DMS153 treated with DMSO at 0.1 percent for 48 hours (cell line): Measurements from ENCODE around the gene PSMD9.

Experiments
- DNase-seq: peaks from one replicate; lab custom pipeline; 2025; ENCODE audit not compliant: unreplicated experiment; lab: John Stamatoyannopoulos, UW

The PSMD9 gene

DNA sequence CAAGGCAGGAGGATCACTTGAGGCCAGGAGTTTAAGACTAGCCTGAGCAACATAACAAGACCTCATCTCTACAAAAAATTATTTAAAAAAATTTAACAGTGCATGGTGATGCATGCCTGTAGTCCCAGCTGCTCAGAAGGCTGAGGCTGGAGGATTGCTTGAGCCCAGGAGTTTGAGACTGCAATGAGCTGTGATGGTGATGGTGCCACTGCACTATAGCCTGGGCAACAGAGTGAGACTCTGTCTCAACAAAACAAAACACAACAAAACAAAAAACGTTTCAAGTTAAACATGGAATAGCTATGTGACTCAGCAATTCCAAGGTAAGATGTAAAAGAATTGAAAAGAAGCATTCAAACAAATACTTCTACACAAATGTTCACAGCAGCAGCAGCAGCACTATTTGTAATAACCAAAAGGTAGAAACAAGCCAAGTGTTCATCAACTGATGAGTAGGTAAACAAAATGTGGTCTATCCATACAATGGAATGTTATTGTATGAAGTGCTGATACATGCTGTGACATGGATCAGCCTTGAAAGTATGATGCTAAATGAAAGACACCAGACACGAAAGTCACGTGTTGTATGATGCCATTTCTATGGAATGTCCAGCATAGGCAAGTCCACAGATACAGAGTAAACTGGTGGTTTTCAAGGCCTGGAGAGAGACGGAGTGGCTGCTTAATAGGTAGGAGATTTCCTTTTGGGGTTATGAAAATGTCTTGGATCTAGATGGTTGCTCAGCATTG is 61.2 kb downstream of the PSMD9 start:
- no peak for DNase-seq

DNA sequence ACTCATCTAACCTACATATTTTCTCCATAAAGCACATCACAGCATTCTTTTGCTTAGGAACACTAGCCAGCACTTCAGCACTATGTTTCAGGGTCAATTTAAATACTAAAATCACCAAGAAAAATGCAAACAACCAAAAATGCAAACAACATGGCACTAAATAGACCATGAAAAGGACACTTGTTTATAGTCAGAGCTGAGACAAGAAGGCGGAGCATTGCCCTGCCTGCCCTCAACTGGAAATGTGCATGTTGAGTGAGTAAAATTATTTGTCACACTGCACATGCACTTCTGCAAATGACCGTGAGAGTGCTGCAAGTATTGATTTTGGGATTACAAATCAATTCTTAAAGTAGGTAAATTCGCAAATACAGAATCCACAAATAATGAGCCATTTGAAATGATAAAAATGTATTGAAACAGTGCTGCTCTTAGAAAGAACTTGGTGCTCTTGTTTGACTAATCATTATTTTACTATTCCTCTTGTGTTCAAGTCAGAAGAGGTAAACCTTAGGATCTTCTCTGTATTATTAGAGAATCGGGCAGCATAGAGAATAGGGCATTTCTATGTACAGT is 64.6 kb downstream of the PSMD9 start:
- DNase-seq = no peak

DNA sequence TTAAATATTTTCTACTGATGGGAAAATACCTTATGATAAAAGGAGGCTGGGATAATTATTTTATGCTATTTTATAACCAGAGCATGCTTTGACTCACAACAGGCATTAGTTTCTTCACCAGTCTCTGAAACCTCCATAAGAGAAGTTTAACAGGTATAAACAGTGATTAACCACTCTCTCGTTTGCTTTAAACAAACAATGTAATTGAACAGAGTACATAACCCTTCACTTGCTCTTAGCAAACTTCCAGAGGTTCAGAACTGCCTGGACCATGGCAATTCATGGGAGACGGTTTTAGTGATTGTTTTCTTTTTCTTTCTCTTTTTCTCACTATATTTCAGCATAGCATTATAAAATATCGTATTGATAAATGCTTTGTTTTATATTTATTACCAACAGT is 65.1 kb downstream of the PSMD9 start:
- no peak for DNase-seq

DNA sequence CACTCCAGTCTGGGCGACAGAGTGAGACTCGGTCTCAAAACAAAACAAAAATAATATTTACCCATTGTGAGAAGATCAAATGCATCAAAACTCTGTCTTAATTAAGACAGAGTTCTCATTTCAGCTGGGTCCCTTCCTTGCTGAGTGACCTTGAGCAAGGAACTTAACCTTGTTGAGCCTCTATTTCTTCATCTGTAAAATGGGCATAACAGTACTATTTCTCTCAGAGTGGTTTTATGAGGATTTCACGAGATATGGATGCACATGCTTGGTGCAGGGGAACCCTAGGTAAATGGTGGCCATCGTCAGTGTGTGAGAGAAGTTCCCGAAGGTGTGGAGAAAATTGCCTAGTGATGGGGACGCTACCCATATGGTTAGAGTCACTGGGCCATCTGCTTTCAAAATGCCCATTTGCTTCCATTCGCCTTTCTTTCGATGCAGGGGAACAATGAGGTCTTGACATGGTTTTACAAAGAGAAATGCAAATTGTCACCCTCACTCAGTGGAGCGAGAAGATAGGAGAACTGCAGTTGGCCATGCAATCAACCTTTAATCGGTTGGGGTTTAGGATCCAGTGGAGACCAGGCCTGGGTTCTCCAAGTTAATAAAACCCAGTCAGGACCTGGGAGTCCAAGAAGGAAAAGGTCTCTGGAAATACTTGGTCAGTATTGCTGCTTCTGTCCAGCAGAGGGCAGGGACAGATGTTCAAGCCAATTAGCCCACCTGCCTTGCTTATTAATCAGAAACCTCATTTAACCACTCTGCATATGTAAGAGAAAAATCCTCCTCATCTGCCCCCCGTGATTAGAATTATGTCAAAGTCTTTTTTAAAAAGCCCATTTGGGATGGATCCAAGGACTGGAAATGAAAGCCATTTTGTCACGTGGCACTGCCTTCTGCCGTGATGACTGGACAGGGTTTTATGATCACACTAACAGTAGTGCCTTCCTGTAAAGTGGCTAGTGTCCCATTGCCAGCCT is 67.0 kb downstream of the PSMD9 start:
- DNase-seq = no peak

DNA sequence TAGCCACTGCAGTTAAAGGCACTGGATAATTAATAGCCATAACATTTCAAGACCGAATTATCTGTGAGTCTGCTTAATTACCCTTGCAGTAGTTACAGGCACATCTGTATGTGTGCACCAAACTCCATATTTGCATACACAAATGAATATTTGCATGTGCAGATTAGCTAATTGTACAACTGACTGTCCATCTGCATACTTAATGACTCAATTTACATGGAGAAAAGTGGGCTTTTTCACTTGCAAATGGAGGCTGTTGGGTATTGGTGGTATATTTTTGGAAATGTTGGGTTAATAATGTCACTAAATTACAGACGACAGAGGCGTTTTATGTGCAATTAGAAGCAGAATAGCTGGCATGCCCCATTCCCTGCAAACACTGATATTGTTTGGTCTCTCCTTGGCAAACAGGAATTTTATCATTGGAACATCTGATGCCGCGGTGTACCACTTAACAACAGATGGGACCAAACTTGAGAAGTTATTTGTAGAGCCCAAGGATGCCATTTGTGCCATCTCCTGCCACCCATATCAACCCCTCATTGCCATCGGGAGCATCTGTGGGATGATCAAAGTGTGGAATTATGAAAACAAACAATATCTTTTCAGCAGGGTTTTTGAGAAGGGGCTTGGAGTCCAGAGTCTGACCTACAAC is 69.4 kb downstream of the PSMD9 start:
- DNase-seq = no peak

DNA sequence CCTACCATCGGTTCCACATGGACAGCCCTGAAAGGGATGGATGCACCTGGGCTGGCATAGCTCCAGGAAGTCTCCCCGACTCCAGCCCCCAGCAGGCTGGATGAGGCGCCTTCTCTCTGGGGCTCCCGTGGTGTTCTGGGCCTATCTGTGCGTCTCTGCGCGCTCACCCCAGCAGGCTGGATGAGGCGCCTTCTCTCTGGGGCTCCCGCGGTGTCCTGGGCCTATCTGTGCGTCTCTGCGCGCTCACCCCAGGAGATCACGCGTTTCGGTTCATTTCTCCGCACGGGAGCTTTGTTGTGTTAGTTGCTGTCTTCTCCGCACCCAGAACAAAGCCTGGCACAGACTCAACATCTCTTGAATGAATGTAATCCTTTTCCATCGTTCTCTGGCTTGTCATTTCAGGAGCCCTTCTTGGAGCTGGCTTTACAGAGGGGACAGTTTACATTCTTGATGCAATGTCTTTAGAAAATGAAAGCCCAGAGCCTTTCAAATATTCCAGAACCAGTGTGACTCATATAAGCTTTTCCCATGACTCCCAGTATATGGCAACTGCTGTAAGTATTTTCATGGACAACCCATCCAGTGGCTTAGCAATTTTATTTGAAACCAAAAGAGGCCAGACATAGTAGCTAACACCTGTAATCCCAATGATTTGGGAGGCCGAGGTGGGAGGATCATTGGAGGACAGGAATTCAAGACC is 70.1 kb downstream of the PSMD9 start:
- DNase-seq = no peak

DNA sequence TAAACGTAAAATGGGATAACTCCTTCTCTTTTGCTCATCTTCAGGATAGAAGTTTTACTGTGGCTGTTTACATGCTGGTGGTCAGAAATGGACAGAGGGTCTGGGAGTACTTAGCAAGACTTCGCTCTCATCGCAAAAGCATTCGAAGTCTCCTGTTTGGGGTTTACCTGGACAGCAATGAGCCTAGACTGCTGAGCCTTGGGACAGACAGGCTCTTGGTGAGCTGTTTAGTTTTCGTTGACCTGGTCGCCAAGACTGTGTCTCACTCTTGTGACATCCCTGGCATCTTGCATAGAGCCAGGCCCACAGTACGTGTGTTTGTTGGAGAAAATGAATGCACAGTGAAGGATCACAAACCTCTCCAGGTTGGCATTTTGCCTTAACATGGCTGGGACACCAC is 72.0 kb downstream of the PSMD9 start:
- DNase-seq = no peak

DNA sequence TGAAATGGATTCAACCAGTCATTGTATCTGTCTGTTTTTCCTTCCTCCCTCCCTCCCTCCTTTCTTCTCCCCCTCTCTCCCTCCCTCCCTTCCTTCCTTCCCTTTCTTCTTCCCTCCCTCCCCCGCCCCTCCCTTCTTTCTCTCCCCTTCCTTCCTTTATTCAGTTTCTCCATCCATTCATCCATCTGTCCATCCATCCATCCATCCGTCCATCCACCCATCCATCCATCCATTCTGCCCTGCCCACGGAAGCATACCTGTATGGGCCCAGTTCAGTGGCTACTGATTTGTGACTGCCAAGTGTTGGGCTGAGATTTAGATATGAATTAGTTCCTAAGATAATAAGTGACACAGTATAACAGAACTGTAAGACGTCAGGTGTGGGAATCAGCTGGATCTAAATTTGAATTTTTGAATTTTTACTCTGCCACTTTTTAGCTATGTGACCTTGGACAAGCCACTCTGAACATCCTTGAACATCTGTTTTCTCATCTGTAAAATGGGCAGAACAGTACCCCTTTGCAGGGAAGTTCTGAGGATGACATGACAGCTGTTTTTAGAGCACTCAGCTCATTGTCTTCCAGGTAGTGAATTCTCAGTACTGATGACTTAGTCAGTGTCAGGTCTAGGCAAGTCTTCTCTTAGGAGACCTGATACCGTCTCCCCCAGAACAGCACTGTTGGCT is 72.7 kb downstream of the PSMD9 start:
- DNase-seq = no peak

DNA sequence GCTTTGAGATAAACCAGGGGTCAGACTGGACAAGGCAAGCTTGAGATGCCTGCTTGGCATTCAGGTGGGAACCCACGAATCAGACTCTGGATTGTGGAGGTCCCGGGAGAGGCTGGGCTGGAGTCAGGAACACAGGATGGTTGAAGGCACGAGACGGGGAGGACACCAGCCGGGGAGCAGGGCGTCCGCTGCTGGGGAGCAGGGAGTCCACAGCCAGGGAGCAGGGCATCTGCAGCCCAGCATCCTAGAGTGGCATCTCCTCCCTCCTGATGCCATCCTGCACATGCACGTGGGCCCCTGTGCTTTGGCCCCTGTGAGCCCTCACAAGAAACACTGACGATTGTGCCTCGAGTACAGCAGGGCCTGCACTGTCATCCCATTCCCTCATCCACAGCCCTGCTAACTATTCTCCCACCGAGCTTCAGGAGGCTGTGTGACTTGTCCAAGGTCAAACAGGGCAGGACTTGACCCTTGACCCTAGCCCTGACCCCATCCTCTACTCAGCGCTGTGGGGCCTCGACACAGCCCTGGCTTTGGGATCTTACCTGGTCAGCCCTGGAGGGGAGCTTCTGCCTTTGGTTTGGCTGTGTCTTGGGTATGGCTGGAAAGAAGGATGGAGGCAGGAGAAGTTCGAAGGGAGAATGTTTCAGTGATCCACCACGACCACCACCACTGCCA is 74.9 kb downstream of the PSMD9 start:
- no peak for DNase-seq

DNA sequence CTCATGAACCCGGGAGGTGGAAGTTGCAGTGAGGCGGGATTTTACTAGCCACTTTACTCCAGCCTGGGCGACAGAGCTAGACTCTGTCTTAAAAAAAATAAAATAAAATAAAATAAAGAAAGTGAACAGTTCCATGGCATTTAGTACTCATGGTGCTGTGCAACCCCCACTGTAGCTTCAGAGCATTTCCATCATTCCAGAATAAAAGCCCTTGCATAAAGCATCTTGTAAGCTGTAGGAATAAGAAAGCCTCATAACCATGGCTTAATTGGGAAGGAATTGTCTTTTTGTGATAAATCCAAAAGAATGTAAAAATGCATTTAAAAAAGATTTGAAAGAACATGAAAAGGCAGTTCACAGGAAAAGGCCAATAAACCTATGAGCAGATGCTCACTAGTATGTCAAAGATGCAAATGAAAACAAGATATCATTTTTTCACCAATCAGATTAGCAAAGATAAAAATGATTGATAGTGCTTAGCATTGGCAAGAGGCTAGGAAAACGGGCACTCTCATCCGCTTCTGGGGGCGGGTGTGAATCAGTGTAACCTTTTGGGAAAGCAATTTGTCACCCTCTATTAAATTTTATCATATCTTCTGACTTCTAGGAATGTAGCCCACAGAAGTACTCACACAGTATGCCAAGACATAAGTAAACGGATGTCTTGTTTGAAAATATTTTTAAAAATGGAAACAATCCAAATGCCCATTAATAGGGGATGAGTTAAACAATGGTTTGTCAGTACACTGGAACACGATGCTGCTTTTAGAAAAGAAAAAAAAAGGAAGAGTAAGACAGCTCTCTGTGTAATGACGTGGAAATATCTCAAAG is 76.4 kb downstream of the PSMD9 start:
- DNase-seq = no peak

DNA sequence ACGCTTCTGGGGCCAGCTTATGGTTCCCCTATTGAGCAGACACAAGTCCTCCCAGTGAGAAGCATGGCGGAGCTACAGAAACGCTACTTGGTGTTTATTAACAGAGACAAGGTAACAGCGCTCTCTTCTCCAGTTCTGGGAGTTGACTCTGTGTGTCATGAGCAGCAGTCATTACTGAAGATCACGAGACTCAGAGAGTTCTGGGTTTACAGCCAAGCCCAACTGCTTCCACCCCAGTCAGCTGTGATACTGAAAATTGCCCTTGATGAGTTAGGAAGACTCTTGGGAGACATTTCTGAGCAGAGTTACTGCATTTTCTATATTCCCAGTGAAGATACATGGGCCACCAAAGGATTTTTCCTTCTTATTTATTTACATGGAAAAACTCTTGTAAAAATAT is 78.4 kb downstream of the PSMD9 start:
- DNase-seq = no peak
